Neural crest cell (in vitro differentiated cells): ENCODE measurements around the gene TMEM238L. TPM values are rescaled to one million over a fixed set of nuclear protein-coding genes. Genes with fewer than 3 reads are reported as not detected.
A peak's percentile ranks its signal among the peaks of the same experiment; 100 is the strongest.
"Not testable (repeated sequence)": the region's sequence is repeated elsewhere in the genome, so short reads cannot be mapped to it uniquely, and the experiment has no call there.

Experiments used
- DNase-seq: peaks from one replicate; pipeline ENCODE4 v3.0.0; 2021; ENCODE audit warnings: low read depth, mixed read lengths, low spot score
- H3K27ac Mint-ChIP-seq: one replicate; pipeline ENCODE4 v1.8.0; 2021; ENCODE audit warnings: mild to moderate bottlenecking, mixed read lengths; ENCODE audit not compliant: unreplicated experiment
- H3K27me3 Mint-ChIP-seq: 2 replicates; pipeline ENCODE4 v1.8.0; 2021; ENCODE audit warnings: low read depth, mild to moderate bottlenecking, mixed read lengths
- H3K36me3 Mint-ChIP-seq: 2 replicates; pipeline ENCODE4 v1.8.0; 2021; ENCODE audit warnings: low read depth, mild to moderate bottlenecking, mixed read lengths
- H3K4me1 Mint-ChIP-seq: 2 replicates; pipeline ENCODE4 v1.8.0; 2021; ENCODE audit warnings: mixed read lengths
- H3K4me3 Mint-ChIP-seq: one replicate; pipeline ENCODE4 v1.8.0; 2021; ENCODE audit warnings: mild to moderate bottlenecking, mixed read lengths
- H3K9me3 Mint-ChIP-seq: 2 replicates; pipeline ENCODE4 v1.8.0; 2021; ENCODE audit warnings: mixed read lengths
- long read RNA-seq: library from polyadenylated mRNA; unstranded; transcript quantifications from one replicate; pipeline ENCODE4 v2.0.0, GENCODE V29; 2020
- total RNA-seq: library from RNA; stranded (reverse); gene quantifications from 2 replicates; pipeline ENCODE4 v1.2.1, GENCODE V29; 2021
- TF ChIP-seq, protein P1 (sequence below): fragments of 200-600 bp; sonication (generic); conservative IDR thresholded peaks from 2 replicates; pipeline ENCODE4 v1.5.0; 2021; ENCODE audit warnings: antibody characterized with exemption, mild to moderate bottlenecking

Gene TMEM238L, protein sequence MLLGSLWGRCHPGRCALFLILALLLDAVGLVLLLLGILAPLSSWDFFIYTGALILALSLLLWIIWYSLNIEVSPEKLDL
- total RNA-seq = not detected in 2 replicates
- long read RNA-seq = 0 reads

DNA sequence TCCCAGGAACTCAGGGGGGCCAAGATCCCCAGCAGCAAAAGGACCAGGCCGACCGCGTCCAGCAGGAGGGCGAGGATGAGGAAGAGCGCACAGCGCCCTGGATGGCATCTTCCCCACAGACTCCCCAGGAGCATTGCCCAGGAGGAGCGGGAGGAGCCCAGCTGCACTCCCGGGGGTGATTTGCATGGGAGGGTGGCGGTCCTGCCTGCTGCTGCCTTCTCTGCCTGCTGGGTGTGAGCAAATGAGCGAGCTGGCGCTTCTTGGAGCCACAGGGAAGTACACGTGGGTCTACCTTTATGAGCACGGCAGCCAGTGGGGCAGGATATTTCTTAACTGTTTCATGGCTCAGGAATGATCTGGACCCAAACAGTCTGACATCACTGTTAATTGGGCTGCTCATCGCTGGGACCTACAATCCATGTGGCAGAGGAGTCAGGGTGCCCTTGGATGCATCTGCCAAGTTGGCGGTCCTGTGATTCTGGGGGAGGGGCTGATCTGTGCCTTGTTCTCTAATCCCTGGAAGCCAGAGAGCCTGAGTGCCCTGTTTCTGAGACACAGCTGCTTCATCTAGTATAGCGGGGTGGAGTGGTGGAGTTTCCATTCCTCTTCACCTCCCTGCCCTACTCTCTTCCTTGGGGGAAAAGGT, at the start of gene TMEM238L:
Gene TMEM238L (minus strand): TSS at position 270 of the 646 bp plus-strand sequence. CDS start 136 bp downstream, at position 134.
- H3K4me3 Mint-ChIP-seq = no peak within 1 kb of the TSS
- H3K9me3 Mint-ChIP-seq = no peaks in the 10 kb centered on the region
- H3K36me3 Mint-ChIP-seq = no peaks in the 10 kb centered on the region
- TF ChIP-seq, protein P1, sequence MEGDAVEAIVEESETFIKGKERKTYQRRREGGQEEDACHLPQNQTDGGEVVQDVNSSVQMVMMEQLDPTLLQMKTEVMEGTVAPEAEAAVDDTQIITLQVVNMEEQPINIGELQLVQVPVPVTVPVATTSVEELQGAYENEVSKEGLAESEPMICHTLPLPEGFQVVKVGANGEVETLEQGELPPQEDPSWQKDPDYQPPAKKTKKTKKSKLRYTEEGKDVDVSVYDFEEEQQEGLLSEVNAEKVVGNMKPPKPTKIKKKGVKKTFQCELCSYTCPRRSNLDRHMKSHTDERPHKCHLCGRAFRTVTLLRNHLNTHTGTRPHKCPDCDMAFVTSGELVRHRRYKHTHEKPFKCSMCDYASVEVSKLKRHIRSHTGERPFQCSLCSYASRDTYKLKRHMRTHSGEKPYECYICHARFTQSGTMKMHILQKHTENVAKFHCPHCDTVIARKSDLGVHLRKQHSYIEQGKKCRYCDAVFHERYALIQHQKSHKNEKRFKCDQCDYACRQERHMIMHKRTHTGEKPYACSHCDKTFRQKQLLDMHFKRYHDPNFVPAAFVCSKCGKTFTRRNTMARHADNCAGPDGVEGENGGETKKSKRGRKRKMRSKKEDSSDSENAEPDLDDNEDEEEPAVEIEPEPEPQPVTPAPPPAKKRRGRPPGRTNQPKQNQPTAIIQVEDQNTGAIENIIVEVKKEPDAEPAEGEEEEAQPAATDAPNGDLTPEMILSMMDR = no peak
- no peak for DNase-seq
- no peaks in the 10 kb centered on the region for H3K27me3 Mint-ChIP-seq
- no peak within 1 kb of the TSS for H3K27ac Mint-ChIP-seq
- peaks cover 8% of the 10 kb centered on the region for H3K4me1 Mint-ChIP-seq

DNA sequence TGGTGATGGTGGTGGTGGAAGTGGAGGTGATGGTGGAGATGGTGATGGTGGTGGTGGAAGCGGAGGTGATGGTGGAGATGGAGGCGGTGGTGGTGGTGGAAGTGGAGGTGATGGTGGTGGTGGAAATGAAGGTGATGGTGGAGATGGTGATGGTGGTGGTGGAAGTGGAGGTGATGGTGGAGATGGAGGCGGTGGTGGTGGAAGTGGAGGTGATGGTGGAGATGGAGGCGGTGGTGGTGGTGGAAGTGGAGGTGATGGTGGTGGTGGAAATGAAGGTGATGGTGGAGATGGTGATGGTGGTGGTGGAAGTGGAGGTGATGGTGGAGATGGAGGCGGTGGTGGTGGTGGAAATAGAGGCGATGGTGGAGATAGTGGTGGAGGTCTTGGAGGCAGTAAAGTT, 42.7 kb upstream of the TMEM238L start:
- Mint-ChIP-seq H3K4me1 (peaks cover 17% of the 10 kb centered on the region), H3K27me3 (peaks cover 30% of the 10 kb centered on the region), H3K9me3 (peaks cover 14% of the 10 kb centered on the region)
- H3K36me3 Mint-ChIP-seq, H3K4me3 Mint-ChIP-seq, DNase-seq, H3K27ac Mint-ChIP-seq: not testable (repeated sequence)

DNA sequence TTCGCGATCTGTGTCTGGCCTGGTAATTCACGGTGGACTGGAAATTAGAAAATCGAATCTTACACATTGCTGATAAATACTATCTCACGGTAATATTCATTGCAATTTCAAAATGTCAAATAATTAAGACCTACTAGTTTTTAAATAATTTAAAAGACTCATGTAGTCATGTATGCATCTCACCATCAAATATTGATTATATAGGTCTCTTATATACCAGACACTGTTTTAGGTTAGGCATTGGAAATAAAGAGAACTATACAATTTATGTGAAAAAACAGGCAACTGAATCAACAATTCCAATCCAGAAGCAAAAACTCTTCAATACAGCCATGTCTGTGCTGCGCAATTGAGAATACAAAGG, 41.5 kb upstream of the TMEM238L start:
- Mint-ChIP-seq H3K4me3 (peak overlapping the region; percentile 85), H3K36me3 (peaks cover 3% of the 10 kb centered on the region), H3K9me3 (peaks cover 12% of the 10 kb centered on the region), H3K4me1 (peaks cover 17% of the 10 kb centered on the region), H3K27me3 (peaks cover 30% of the 10 kb centered on the region), H3K27ac (no peak overlapping the region)
- no peak for DNase-seq
- TF ChIP-seq, protein P1 = no peak

DNA sequence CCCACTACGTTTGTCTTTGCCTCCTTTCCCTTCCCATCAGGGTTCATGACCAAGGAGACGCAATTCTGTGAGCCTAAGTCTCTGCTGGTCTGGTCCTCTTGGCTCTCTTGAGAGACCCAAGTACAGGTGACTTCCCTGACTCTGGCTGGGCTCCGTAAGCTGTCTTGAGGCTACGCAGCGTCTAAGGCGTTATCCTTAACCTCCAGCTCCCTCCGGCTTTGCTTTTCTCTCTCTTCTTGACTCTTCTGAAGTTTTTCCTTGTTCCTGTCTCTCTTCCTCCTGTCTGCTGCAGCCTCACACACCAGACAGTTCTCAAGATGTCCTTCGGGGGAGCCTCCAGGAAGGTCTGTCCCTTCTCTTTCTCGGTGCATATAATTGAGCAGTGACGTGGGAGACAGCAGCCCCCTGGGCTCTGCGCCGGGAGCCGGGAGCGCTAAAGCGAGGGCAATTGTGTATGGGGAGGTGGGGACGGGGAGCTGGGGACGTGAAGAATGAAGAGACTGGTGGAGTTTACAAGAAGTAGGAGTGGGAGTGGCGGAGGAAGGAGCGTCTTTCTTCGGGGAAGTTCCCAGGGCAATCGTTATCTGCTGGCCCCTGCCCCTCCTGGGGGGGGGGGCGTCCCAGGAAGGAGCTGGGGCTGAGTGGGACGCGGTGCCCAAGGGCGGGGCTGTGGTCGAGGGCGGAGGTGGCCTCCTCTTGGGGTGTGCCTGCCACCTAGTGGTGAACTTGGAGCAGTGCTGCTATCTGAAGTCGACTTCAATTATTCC, 40.9 kb upstream of the TMEM238L start:
- Mint-ChIP-seq H3K27me3 (peaks cover 30% of the 10 kb centered on the region), H3K4me1 (peaks cover 17% of the 10 kb centered on the region), H3K36me3 (peaks cover 3% of the 10 kb centered on the region), H3K9me3 (peaks cover 11% of the 10 kb centered on the region), H3K4me3 (peak overlapping the region; percentile 85), H3K27ac (peak overlapping the region; percentile 72)
- TF ChIP-seq, protein P1 = peak; percentile 98
- DNase-seq = peak; percentile 64

DNA sequence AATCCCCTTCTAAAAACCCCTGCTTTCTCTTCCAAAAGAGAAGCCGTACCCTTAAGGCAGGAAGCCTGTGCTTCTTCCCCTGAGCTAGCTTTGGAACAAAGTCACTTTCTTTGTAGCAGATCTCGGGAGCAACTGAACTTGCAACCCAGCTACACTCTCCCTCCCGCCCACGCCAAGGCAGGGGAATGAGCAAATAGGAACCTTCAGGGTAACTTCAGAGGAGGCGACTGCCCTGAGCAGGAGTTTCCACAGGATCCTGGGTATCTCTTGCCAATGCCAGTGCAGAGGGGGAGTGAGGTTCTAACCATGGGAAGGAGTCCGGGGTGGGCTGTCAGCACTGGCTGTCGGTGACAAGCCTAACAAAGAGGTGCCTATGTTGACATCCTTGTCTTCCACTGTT, 39.9 kb upstream of the TMEM238L start:
- Mint-ChIP-seq H3K4me3 (peak overlapping the region; percentile 76), H3K9me3 (peaks cover 8% of the 10 kb centered on the region), H3K4me1 (peaks cover 17% of the 10 kb centered on the region), H3K36me3 (peaks cover 3% of the 10 kb centered on the region), H3K27ac (no peak overlapping the region), H3K27me3 (peaks cover 27% of the 10 kb centered on the region)
- TF ChIP-seq, protein P1 = no peak
- peak; percentile 13 for DNase-seq

DNA sequence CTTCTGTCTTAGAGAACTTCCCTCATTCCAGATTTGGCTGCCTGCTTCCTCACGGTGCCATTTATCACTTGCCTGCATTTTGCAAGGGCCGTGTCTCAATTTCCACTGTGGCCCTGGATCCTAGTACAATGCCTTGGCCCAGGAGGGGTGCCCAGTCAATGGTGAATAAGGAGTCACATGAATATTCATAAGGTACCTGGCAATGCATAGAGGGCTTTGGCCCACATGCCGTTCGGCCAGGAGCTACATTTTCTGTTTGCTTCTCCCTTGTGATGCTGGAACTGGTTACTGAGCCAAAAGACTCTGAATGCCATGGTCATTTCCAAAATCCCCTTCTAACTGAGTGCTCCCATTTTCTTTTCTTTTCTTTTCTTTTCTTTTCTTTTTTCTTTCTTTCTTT, 38.8 kb upstream of the TMEM238L start:
- H3K9me3 Mint-ChIP-seq = peaks cover 6% of the 10 kb centered on the region
- H3K4me3 Mint-ChIP-seq = no peak overlapping the region
- no peak overlapping the region for H3K27ac Mint-ChIP-seq
- DNase-seq = no peak
- H3K27me3 Mint-ChIP-seq = peaks cover 26% of the 10 kb centered on the region
- peaks cover 3% of the 10 kb centered on the region for H3K36me3 Mint-ChIP-seq
- TF ChIP-seq, protein P1 = no peak
- peaks cover 17% of the 10 kb centered on the region for H3K4me1 Mint-ChIP-seq
